Stimulated activated CD4-positive, alpha-beta T cell treated with anti-CD3 and anti-CD28 coated beads, Interleukin-1b, Interleukin-23, amount 100 ng/mL, for 1 hour (primary cell): Measurements from ENCODE around the gene PRKAB2.
"Not testable (repeated sequence)": the region's sequence is repeated elsewhere in the genome, so short reads cannot be mapped to it uniquely, and the experiment has no call there.

Experiments
- DNase-seq, 2 donors: peaks; one replicate each; pipeline ENCODE4 v3.0.0-alpha.2; 2020; ENCODE audit warnings: low read depth in 2 of 2

The PRKAB2 gene

GRCh38 chr1:147109762-147110161 is 62.5 kb downstream of the PRKAB2 start:
- DNase-seq, result no peak

- no peak for DNase-seq
Measured at GRCh38 chr1:147109041-147109440, 63.2 kb downstream of the PRKAB2 start.

- DNase-seq, result not testable (repeated sequence)
Measured at GRCh38 chr1:147106407-147106881, 65.8 kb downstream of the PRKAB2 start.

GRCh38 chr1:147105909-147106308 is 66.4 kb downstream of the PRKAB2 start:
- no peak for DNase-seq
